ENCODE results near the gene DLL4. TPM values are rescaled to one million over a fixed set of nuclear protein-coding genes. Genes with fewer than 3 reads are reported as not detected.

DLL4 gene
- total RNA-seq, 2 experiments from 2014 or later, result 0.11 to 0.14 TPM

DNA sequence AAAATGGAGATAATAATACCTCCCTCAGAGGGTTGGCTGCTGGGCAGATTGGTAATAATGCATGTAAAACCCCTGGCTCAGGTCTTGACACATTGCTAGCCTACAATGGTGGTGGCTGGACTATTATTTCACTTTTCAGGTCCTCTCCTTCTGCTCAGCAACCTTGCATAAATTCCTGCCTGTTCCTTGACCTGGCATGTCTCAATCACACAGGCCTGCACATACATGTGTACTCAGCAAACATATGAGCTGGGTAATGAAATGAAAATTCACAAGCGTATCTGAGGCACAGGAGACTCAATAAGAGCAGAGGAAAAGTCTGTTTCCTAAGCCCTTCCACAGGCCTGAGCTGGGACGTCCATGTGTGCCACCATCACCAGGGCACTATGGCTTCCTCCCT, 17.4 kb upstream of the DLL4 start:
- ChIA-PET CTCF (interaction anchor here (0.6 kb wide), 1 partner anchor 62 kb away, joined by 3 read pairs; no protein-coding TSS in a partner anchor), POLR2A (no interaction called here)
- ATAC-seq (ENCODE audit: poor library complexity), result no peak
- TF ChIP-seq, protein P1, sequence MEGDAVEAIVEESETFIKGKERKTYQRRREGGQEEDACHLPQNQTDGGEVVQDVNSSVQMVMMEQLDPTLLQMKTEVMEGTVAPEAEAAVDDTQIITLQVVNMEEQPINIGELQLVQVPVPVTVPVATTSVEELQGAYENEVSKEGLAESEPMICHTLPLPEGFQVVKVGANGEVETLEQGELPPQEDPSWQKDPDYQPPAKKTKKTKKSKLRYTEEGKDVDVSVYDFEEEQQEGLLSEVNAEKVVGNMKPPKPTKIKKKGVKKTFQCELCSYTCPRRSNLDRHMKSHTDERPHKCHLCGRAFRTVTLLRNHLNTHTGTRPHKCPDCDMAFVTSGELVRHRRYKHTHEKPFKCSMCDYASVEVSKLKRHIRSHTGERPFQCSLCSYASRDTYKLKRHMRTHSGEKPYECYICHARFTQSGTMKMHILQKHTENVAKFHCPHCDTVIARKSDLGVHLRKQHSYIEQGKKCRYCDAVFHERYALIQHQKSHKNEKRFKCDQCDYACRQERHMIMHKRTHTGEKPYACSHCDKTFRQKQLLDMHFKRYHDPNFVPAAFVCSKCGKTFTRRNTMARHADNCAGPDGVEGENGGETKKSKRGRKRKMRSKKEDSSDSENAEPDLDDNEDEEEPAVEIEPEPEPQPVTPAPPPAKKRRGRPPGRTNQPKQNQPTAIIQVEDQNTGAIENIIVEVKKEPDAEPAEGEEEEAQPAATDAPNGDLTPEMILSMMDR (IDR thresholded peaks at IDR 0.05), result no peak
- Histone ChIP-seq H3K4me1 (ENCODE audit: insufficient read depth, low read length) (peaks cover 16% of the 10 kb centered on the region), H3K27me3 (ENCODE audit: control insufficient read depth in 1 of 2, insufficient read depth in 2 of 2, low read length in 2 of 2) (no peaks in the 10 kb centered on the region), H3K36me3 (ENCODE audit: insufficient read depth, low read length) (no peaks in the 10 kb centered on the region), H3K4me3 (ENCODE audit: low read length) (no peak overlapping the region), H3K9me3 (ENCODE audit: control insufficient read depth in 1 of 2, insufficient read depth in 1 of 2, low read length in 2 of 2) (no peaks in the 10 kb centered on the region), H3K27ac (ENCODE audit: low read depth in 1 of 2, low read length in 2 of 2) (no peak overlapping the region)
- Mint-ChIP-seq H3K27me3 (no peaks in the 10 kb centered on the region), H3K27ac (no peak overlapping the region), H3K9me3 (no peaks in the 10 kb centered on the region), H3K4me1 (ENCODE audit: low read depth) (peaks cover 16% of the 10 kb centered on the region), H3K4me3 (no peak overlapping the region), H3K36me3 (ENCODE audit: low read depth) (no peaks in the 10 kb centered on the region)
- no peak for DNase-seq
- intact Hi-C loops (cut with DNase I, micrococcal nuclease), result loop anchor here in 1 of 2 experiments (2.0 kb wide), 1 partner anchor 21 kb away; no protein-coding TSS in a partner anchor

- Mint-ChIP-seq H3K9me3 (no peaks in the 10 kb centered on the region), H3K36me3 (ENCODE audit: low read depth) (no peaks in the 10 kb centered on the region), H3K4me3 (no peak overlapping the region), H3K4me1 (ENCODE audit: low read depth) (peaks cover 11% of the 10 kb centered on the region), H3K27me3 (no peaks in the 10 kb centered on the region), H3K27ac (no peak overlapping the region)
- Histone ChIP-seq H3K9me3 (ENCODE audit: control insufficient read depth in 1 of 2, insufficient read depth in 1 of 2, low read length in 2 of 2) (no peaks in the 10 kb centered on the region), H3K36me3 (ENCODE audit: insufficient read depth, low read length) (no peaks in the 10 kb centered on the region), H3K27me3 (ENCODE audit: control insufficient read depth in 1 of 2, insufficient read depth in 2 of 2, low read length in 2 of 2) (no peaks in the 10 kb centered on the region), H3K4me3 (ENCODE audit: low read length) (no peak overlapping the region), H3K27ac (ENCODE audit: low read depth in 1 of 2, low read length in 2 of 2) (no peak overlapping the region), H3K4me1 (ENCODE audit: insufficient read depth, low read length) (peaks cover 8% of the 10 kb centered on the region)
- no peak for ATAC-seq (ENCODE audit: poor library complexity)
- ChIA-PET CTCF (no interaction called here), POLR2A (no interaction called here)
- TF ChIP-seq, protein P1 (IDR thresholded peaks at IDR 0.05), result no peak
- intact Hi-C loops (cut with DNase I, micrococcal nuclease), result loop anchor here in 1 of 2 experiments (2.0 kb wide), 1 partner anchor 20 kb away; no protein-coding TSS in a partner anchor
- DNase-seq, result no peak
Measured at GRCh38 chr15:40912478-40912877, 16.7 kb upstream of the DLL4 start.

DNA sequence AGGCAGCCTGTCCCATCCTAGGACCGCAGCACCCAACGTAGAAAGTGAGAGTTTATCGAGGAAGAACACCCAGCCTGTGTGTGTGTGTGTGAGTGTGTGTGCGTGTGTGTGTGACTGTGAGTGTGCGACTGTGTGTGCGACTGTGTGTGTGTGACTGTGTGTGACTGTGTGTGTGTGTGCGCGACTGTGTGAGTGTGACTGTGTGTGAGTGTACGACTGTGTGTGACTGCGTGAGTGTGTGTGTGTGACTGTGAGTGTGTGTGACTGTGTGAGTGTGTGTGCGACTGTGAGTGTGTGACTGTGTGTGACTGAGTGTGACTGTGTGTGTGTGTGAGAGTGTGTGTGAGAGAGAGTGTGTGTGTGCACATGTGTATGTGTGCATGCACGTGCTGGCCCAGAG, 15.1 kb upstream of the DLL4 start:
- Mint-ChIP-seq H3K27ac (no peak overlapping the region), H3K4me1 (ENCODE audit: low read depth) (no peaks in the 10 kb centered on the region), H3K36me3 (ENCODE audit: low read depth) (no peaks in the 10 kb centered on the region), H3K9me3 (no peaks in the 10 kb centered on the region), H3K27me3 (no peaks in the 10 kb centered on the region), H3K4me3 (no peak overlapping the region)
- Histone ChIP-seq H3K4me1 (ENCODE audit: insufficient read depth, low read length) (no peaks in the 10 kb centered on the region), H3K4me3 (ENCODE audit: low read length) (no peak overlapping the region), H3K36me3 (ENCODE audit: insufficient read depth, low read length) (no peaks in the 10 kb centered on the region), H3K27ac (ENCODE audit: low read depth in 1 of 2, low read length in 2 of 2) (no peak overlapping the region), H3K27me3 (ENCODE audit: control insufficient read depth in 1 of 2, insufficient read depth in 2 of 2, low read length in 2 of 2) (no peaks in the 10 kb centered on the region), H3K9me3 (ENCODE audit: control insufficient read depth in 1 of 2, insufficient read depth in 1 of 2, low read length in 2 of 2) (no peaks in the 10 kb centered on the region)
- CTCF ChIA-PET, result interaction anchor here (1.0 kb wide), 1 partner anchor 10 kb away, joined by 3 read pairs; no protein-coding TSS in a partner anchor
- TF ChIP-seq, protein P1 (IDR thresholded peaks at IDR 0.05), result no peak
- POLR2A ChIA-PET, result no interaction called here
- DNase-seq, result no peak
- intact Hi-C loops (cut with DNase I, micrococcal nuclease), result no loop called here
- no peak for ATAC-seq (ENCODE audit: poor library complexity)

All from CD4-positive, alpha-beta T cell (primary cell).